ENCODE measurements around the gene LSM3.

Gene LSM3

DNA sequence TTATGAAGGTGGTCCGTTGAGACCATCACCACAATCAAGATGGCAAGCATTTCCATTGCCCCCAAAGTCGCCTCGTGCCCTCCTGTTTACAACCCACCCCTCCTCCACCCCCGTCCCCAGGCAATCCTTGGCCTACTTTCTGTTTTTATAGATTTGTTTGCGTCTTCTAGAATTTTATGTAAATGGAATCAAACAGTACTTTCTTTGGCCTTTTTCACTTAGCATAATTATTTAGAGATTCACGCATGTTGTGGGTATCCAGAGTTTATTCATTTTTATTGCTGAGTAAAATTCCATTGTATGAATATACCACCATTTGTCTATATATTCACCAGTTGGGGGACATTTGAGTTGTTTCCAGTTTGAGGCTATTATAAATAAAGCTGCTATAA is 66.6 kb downstream of the LSM3 start:
- Histone ChIP-seq H3K79me2 (ENCODE audit: insufficient read depth, low read length) (no peaks in the 10 kb centered on the region), H3K27me3 (ENCODE audit: insufficient read depth, low read length) (no peaks in the 10 kb centered on the region), H3K9me2 (ENCODE audit: low read depth, low read length) (no peaks in the 10 kb centered on the region), H3K36me3 (ENCODE audit: insufficient read depth, low read length) (no peaks in the 10 kb centered on the region), H3K4me3 (ENCODE audit: low read depth, low read length, poor library complexity, severe bottlenecking) (no peak overlapping the region), H4K20me1 (ENCODE audit: insufficient read depth, low read length) (no peaks in the 10 kb centered on the region), H3K4me2 (ENCODE audit: low read length) (no peak overlapping the region), H3F3A (ENCODE audit: insufficient read depth, low read length) (no peaks in the 10 kb centered on the region), H3K27ac (ENCODE audit: low read depth, low read length, poor library complexity, severe bottlenecking) (no peak overlapping the region), H3K9me3 (ENCODE audit: low read length) (no peaks in the 10 kb centered on the region), H2AFZ (ENCODE audit: low read length) (no peak overlapping the region), H3K4me1 (ENCODE audit: insufficient read depth, low read length, severe bottlenecking) (no peaks in the 10 kb centered on the region), H3K9ac (ENCODE audit: low read length) (no peak overlapping the region)
- no peak for TF ChIP-seq EZH2 (IDR thresholded peaks at IDR 0.05; ENCODE audit: borderline replicate concordance, low read length)
- TF ChIP-seq, protein P1, sequence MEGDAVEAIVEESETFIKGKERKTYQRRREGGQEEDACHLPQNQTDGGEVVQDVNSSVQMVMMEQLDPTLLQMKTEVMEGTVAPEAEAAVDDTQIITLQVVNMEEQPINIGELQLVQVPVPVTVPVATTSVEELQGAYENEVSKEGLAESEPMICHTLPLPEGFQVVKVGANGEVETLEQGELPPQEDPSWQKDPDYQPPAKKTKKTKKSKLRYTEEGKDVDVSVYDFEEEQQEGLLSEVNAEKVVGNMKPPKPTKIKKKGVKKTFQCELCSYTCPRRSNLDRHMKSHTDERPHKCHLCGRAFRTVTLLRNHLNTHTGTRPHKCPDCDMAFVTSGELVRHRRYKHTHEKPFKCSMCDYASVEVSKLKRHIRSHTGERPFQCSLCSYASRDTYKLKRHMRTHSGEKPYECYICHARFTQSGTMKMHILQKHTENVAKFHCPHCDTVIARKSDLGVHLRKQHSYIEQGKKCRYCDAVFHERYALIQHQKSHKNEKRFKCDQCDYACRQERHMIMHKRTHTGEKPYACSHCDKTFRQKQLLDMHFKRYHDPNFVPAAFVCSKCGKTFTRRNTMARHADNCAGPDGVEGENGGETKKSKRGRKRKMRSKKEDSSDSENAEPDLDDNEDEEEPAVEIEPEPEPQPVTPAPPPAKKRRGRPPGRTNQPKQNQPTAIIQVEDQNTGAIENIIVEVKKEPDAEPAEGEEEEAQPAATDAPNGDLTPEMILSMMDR (IDR thresholded peaks at IDR 0.05; ENCODE audit: low read length): no peak

DNA sequence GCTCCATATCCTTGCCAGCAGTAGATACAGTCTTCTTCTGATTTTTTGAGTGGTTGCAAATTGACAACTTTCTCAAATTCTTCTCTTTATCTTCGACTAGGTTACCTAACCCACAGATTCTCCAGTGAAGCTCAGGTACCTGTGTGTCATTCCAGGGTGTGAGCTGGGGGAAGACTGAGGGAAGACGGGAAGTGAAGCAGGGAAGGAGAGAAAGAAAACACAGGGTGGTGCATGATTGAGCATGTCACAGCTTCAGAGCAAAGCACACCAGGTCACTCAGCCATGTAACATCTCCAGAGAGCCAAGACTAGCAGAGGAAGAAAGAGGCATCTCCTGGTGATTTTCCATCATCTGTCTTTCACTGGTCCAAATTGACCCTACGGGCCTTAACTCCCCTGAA is 67.2 kb downstream of the LSM3 start:
- no peak overlapping the region for H3K27ac ChIP-seq (ENCODE audit: low read depth, low read length, poor library complexity, severe bottlenecking)
- no peaks in the 10 kb centered on the region for H4K20me1 ChIP-seq (ENCODE audit: insufficient read depth, low read length)
- no peaks in the 10 kb centered on the region for H3K79me2 ChIP-seq (ENCODE audit: insufficient read depth, low read length)
- H3K4me2 ChIP-seq (ENCODE audit: low read length): no peak overlapping the region
- no peaks in the 10 kb centered on the region for H3K9me3 ChIP-seq (ENCODE audit: low read length)
- TF ChIP-seq, protein P1 (IDR thresholded peaks at IDR 0.05; ENCODE audit: low read length): no peak
- TF ChIP-seq EZH2 (IDR thresholded peaks at IDR 0.05; ENCODE audit: borderline replicate concordance, low read length): no peak
- H3K9me2 ChIP-seq (ENCODE audit: low read depth, low read length): no peaks in the 10 kb centered on the region
- no peak overlapping the region for H3K9ac ChIP-seq (ENCODE audit: low read length)
- H3K4me1 ChIP-seq (ENCODE audit: insufficient read depth, low read length, severe bottlenecking): no peaks in the 10 kb centered on the region
- no peaks in the 10 kb centered on the region for H3F3A ChIP-seq (ENCODE audit: insufficient read depth, low read length)
- H3K4me3 ChIP-seq (ENCODE audit: low read depth, low read length, poor library complexity, severe bottlenecking): no peak overlapping the region
- no peak overlapping the region for H2AFZ ChIP-seq (ENCODE audit: low read length)
- H3K27me3 ChIP-seq (ENCODE audit: insufficient read depth, low read length): no peaks in the 10 kb centered on the region
- H3K36me3 ChIP-seq (ENCODE audit: insufficient read depth, low read length): no peaks in the 10 kb centered on the region

DNA sequence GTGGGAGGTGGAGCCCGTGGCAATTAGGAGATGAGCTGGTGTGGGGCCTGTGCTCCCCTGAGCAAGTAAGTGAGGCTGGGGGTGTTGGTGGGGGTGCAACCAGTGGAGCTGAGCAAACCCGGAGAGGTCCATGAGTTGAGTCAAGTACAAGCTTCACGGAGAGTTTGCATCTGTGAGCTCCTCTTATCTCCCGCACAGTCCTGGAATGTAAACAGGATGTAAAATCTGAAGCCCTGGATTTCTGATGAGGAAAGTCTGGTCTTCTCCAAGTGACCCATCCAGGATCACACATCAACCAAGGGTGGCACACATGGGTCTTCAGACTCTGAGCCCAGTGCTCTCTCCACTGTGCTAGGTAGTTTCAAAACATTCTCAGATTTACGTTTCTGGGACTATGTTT is 67.8 kb downstream of the LSM3 start:
- Histone ChIP-seq H3F3A (ENCODE audit: insufficient read depth, low read length) (no peaks in the 10 kb centered on the region), H3K9ac (ENCODE audit: low read length) (no peak overlapping the region), H3K27ac (ENCODE audit: low read depth, low read length, poor library complexity, severe bottlenecking) (no peak overlapping the region), H3K79me2 (ENCODE audit: insufficient read depth, low read length) (no peaks in the 10 kb centered on the region), H3K4me1 (ENCODE audit: insufficient read depth, low read length, severe bottlenecking) (no peaks in the 10 kb centered on the region), H3K9me2 (ENCODE audit: low read depth, low read length) (no peaks in the 10 kb centered on the region), H2AFZ (ENCODE audit: low read length) (no peak overlapping the region), H3K27me3 (ENCODE audit: insufficient read depth, low read length) (no peaks in the 10 kb centered on the region), H3K9me3 (ENCODE audit: low read length) (no peaks in the 10 kb centered on the region), H3K4me2 (ENCODE audit: low read length) (no peak overlapping the region), H3K36me3 (ENCODE audit: insufficient read depth, low read length) (no peaks in the 10 kb centered on the region), H3K4me3 (ENCODE audit: low read depth, low read length, poor library complexity, severe bottlenecking) (no peak overlapping the region), H4K20me1 (ENCODE audit: insufficient read depth, low read length) (no peaks in the 10 kb centered on the region)
- TF ChIP-seq, protein P1 (IDR thresholded peaks at IDR 0.05; ENCODE audit: low read length): no peak
- no peak for TF ChIP-seq EZH2 (IDR thresholded peaks at IDR 0.05; ENCODE audit: borderline replicate concordance, low read length)

All from OCI-LY1 (cell line).